Activated CD4-positive, alpha-beta T cell treated with anti-CD3 and anti-CD28 coated beads, Interleukin-2, amount 10 ng/mL, durations not matched to agents 7 days and 5 days (primary cell): Measurements from ENCODE around the gene EXO1. TPM values are rescaled to one million over a fixed set of nuclear protein-coding genes. Genes with fewer than 3 reads are reported as not detected.

Experiments
- CTCF ChIA-PET: fragments of 350-600 bp; sonication (Branson Sonifier 250); formaldehyde crosslinking; loops from one replicate; lab custom pipeline; 2021; ENCODE audit warnings: antibody characterized with exemption; lab: Charles Lee
- POLR2A ChIA-PET: fragments of 350-600 bp; sonication (Branson Sonifier 250); formaldehyde crosslinking; loops from one replicate; lab custom pipeline; 2021; ENCODE audit warnings: antibody characterized with exemption; lab: Charles Lee
- DNase-seq: peaks from one replicate; pipeline ENCODE4 v3.0.0-alpha.2; 2020
- H3K27ac Mint-ChIP-seq: one replicate; pipeline ENCODE4 v1.8.0; 2021; ENCODE audit warnings: mild to moderate bottlenecking, moderate library complexity, mixed read lengths
- H3K27me3 Mint-ChIP-seq: one replicate; pipeline ENCODE4 v1.8.0; 2021; ENCODE audit warnings: mixed read lengths
- H3K36me3 Mint-ChIP-seq: one replicate; pipeline ENCODE4 v1.8.0; 2021; ENCODE audit warnings: low read depth, mixed read lengths
- H3K4me1 Mint-ChIP-seq: one replicate; pipeline ENCODE4 v1.8.0; 2021; ENCODE audit warnings: mixed read lengths
- H3K4me3 Mint-ChIP-seq: one replicate; pipeline ENCODE4 v1.8.0; 2021; ENCODE audit warnings: mild to moderate bottlenecking, moderate library complexity, mixed read lengths
- H3K9me3 Mint-ChIP-seq: one replicate; pipeline ENCODE4 v1.8.0; 2021; ENCODE audit warnings: mixed read lengths
- total RNA-seq, 2 experiments: library from RNA; stranded (reverse); gene quantifications; one replicate each; pipeline ENCODE4 v1.2.3, GENCODE V29; 2021

Gene EXO1
- total RNA-seq, 2 experiments from 2014 or later, result 41.3 to 44.4 TPM

- Mint-ChIP-seq H3K27me3 (no peaks in the 10 kb centered on the region), H3K4me3 (no peak overlapping the region), H3K36me3 (no peaks in the 10 kb centered on the region), H3K27ac (no peak overlapping the region), H3K4me1 (no peaks in the 10 kb centered on the region), H3K9me3 (no peaks in the 10 kb centered on the region)
- ChIA-PET CTCF (interaction anchor here (1.0 kb wide), 1 partner anchor 24 kb away, joined by 3 read pairs; no protein-coding TSS in a partner anchor), POLR2A (no interaction called here)
- DNase-seq, result no peak
Measured at GRCh38 chr1:241916196-241916595, 68.2 kb downstream of the EXO1 start.

- ChIA-PET CTCF (interaction anchor here (1.0 kb wide), 1 partner anchor 9 kb away, joined by 3 read pairs; no protein-coding TSS in a partner anchor), POLR2A (interaction anchor here (0.7 kb wide), 1 partner anchor 289 kb away, joined by 3 read pairs; no protein-coding TSS in a partner anchor)
- Mint-ChIP-seq H3K27me3 (no peaks in the 10 kb centered on the region), H3K4me1 (no peaks in the 10 kb centered on the region), H3K27ac (no peak overlapping the region), H3K4me3 (no peak overlapping the region), H3K36me3 (no peaks in the 10 kb centered on the region), H3K9me3 (no peaks in the 10 kb centered on the region)
- no peak for DNase-seq
Measured at GRCh38 chr1:241917487-241917886, 69.5 kb downstream of the EXO1 start.

GRCh38 chr1:241918879-241919278, 70.9 kb downstream of the EXO1 start:
- Mint-ChIP-seq H3K9me3 (no peaks in the 10 kb centered on the region), H3K36me3 (no peaks in the 10 kb centered on the region), H3K4me3 (no peak overlapping the region), H3K4me1 (no peaks in the 10 kb centered on the region), H3K27me3 (no peaks in the 10 kb centered on the region), H3K27ac (no peak overlapping the region)
- POLR2A ChIA-PET, result no interaction called here
- CTCF ChIA-PET, result no interaction called here
- no peak for DNase-seq

- ChIA-PET POLR2A (no interaction called here), CTCF (no interaction called here)
- no peaks in the 10 kb centered on the region for H3K4me1 Mint-ChIP-seq
- H3K27ac Mint-ChIP-seq, result no peak overlapping the region
- no peaks in the 10 kb centered on the region for H3K9me3 Mint-ChIP-seq
- no peaks in the 10 kb centered on the region for H3K27me3 Mint-ChIP-seq
- H3K4me3 Mint-ChIP-seq, result no peak overlapping the region
- no peak for DNase-seq
- H3K36me3 Mint-ChIP-seq, result no peaks in the 10 kb centered on the region
Measured at GRCh38 chr1:241924080-241924808, 76.2 kb downstream of the EXO1 start.

- DNase-seq, result no peak
- H3K27ac Mint-ChIP-seq, result no peak overlapping the region
- H3K27me3 Mint-ChIP-seq, result no peaks in the 10 kb centered on the region
- no peak overlapping the region for H3K4me3 Mint-ChIP-seq
- no peaks in the 10 kb centered on the region for H3K36me3 Mint-ChIP-seq
- H3K9me3 Mint-ChIP-seq, result no peaks in the 10 kb centered on the region
- CTCF ChIA-PET, result no interaction called here
- POLR2A ChIA-PET, result no interaction called here
- H3K4me1 Mint-ChIP-seq, result no peaks in the 10 kb centered on the region
Measured at GRCh38 chr1:241926141-241926540, 78.1 kb downstream of the EXO1 start.

GRCh38 chr1:241927321-241927720, 79.3 kb downstream of the EXO1 start:
- H3K36me3 Mint-ChIP-seq, result no peaks in the 10 kb centered on the region
- no peak overlapping the region for H3K4me3 Mint-ChIP-seq
- H3K9me3 Mint-ChIP-seq, result no peaks in the 10 kb centered on the region
- ChIA-PET POLR2A (no interaction called here), CTCF (no interaction called here)
- H3K27ac Mint-ChIP-seq, result no peak overlapping the region
- no peak for DNase-seq
- no peaks in the 10 kb centered on the region for H3K4me1 Mint-ChIP-seq
- H3K27me3 Mint-ChIP-seq, result no peaks in the 10 kb centered on the region

GRCh38 chr1:241932845-241933244, 84.8 kb downstream of the EXO1 start:
- Mint-ChIP-seq H3K27me3 (peaks cover 2% of the 10 kb centered on the region), H3K36me3 (no peaks in the 10 kb centered on the region), H3K4me1 (no peaks in the 10 kb centered on the region), H3K9me3 (no peaks in the 10 kb centered on the region), H3K4me3 (no peak overlapping the region), H3K27ac (no peak overlapping the region)
- DNase-seq, result no peak
- ChIA-PET CTCF (no interaction called here), POLR2A (no interaction called here)

- H3K27ac Mint-ChIP-seq, result no peak overlapping the region
- POLR2A ChIA-PET, result no interaction called here
- CTCF ChIA-PET, result interaction anchor here (0.6 kb wide), 1 partner anchor 87 kb away, joined by 4 read pairs; no protein-coding TSS in a partner anchor
- no peaks in the 10 kb centered on the region for H3K36me3 Mint-ChIP-seq
- H3K9me3 Mint-ChIP-seq, result peaks cover 4% of the 10 kb centered on the region
- H3K4me3 Mint-ChIP-seq, result no peak overlapping the region
- H3K4me1 Mint-ChIP-seq, result no peaks in the 10 kb centered on the region
- DNase-seq, result no peak
- H3K27me3 Mint-ChIP-seq, result peaks cover 2% of the 10 kb centered on the region
Measured at GRCh38 chr1:241934201-241934848, 86.3 kb downstream of the EXO1 start.

- ChIA-PET CTCF (no interaction called here), POLR2A (no interaction called here)
- no peaks in the 10 kb centered on the region for H3K4me1 Mint-ChIP-seq
- H3K9me3 Mint-ChIP-seq, result peaks cover 4% of the 10 kb centered on the region
- H3K27me3 Mint-ChIP-seq, result peaks cover 2% of the 10 kb centered on the region
- no peak for DNase-seq
- H3K36me3 Mint-ChIP-seq, result no peaks in the 10 kb centered on the region
- no peak overlapping the region for H3K27ac Mint-ChIP-seq
- H3K4me3 Mint-ChIP-seq, result no peak overlapping the region
Measured at GRCh38 chr1:241934866-241935265, 86.9 kb downstream of the EXO1 start.

Other genes with a start within 250 kb of the EXO1 start
- gene CHML, start 207.8 kb upstream of the EXO1 start, total RNA-seq, result 10 to 100 TPM; 13.0 to 16.3 TPM
- gene OPN3, start 207.8 kb upstream of the EXO1 start, total RNA-seq, result 10 to 100 TPM; 17.2 to 18.1 TPM
- under 1 TPM; 0.21 to 0.22 TPM for gene WDR64, start 195.9 kb upstream of the EXO1 start, total RNA-seq
- not detected for gene BECN2, start 109.6 kb downstream of the EXO1 start, total RNA-seq
- gene MAP1LC3C, start 150.9 kb downstream of the EXO1 start, total RNA-seq, result not detected